ENCODE data around the gene ACTN2. TPM values are rescaled to one million over a fixed set of nuclear protein-coding genes. Genes with fewer than 3 reads are reported as not detected.
"Not testable (repeated sequence)": the region's sequence is repeated elsewhere in the genome, so short reads cannot be mapped to it uniquely, and the experiment has no call there.

ACTN2 gene
- total RNA-seq, 2 experiments from 2014 or later = 0.11 to 0.18 TPM

- H3K4me1 Mint-ChIP-seq (ENCODE audit: low read depth) = no peaks in the 10 kb centered on the region
- intact Hi-C loops (cut with micrococcal nuclease) = no loop called here
Measured at GRCh38 chr1:236654511-236654910, 31.8 kb upstream of the ACTN2 start.

GRCh38 chr1:236654957-236655356, 31.3 kb upstream of the ACTN2 start:
- intact Hi-C loops (cut with micrococcal nuclease) = no loop called here
- no peak for ATAC-seq
- TF ChIP-seq CTCF (IDR thresholded peaks at IDR 0.05) = no peak
- Mint-ChIP-seq H3K27ac (no peak overlapping the region), H3K9me3 (no peaks in the 10 kb centered on the region), H3K27me3 (peaks cover 5% of the 10 kb centered on the region), H3K36me3 (ENCODE audit: low read depth) (no peaks in the 10 kb centered on the region), H3K4me1 (ENCODE audit: low read depth) (no peaks in the 10 kb centered on the region), H3K4me3 (no peak overlapping the region)
- DNase-seq = no peak
- ChIA-PET CTCF (no interaction called here), POLR2A (no interaction called here)

More at GRCh38 chr1:236654511-236654910, 31.8 kb upstream of the ACTN2 start:
- DNase-seq (no peak), ATAC-seq (no peak)
- Mint-ChIP-seq H3K36me3 (ENCODE audit: low read depth) (no peaks in the 10 kb centered on the region), H3K27ac (no peak overlapping the region), H3K9me3 (no peaks in the 10 kb centered on the region), H3K4me3 (no peak overlapping the region), H3K27me3 (peaks cover 4% of the 10 kb centered on the region)
- CTCF ChIA-PET = no interaction called here
- POLR2A ChIA-PET = no interaction called here
- TF ChIP-seq CTCF (IDR thresholded peaks at IDR 0.05) = no peak

- POLR2A ChIA-PET = no interaction called here
- Mint-ChIP-seq H3K9me3 (no peaks in the 10 kb centered on the region), H3K36me3 (ENCODE audit: low read depth) (no peaks in the 10 kb centered on the region), H3K4me1 (ENCODE audit: low read depth) (no peaks in the 10 kb centered on the region), H3K27me3 (peaks cover 5% of the 10 kb centered on the region), H3K27ac (no peak overlapping the region), H3K4me3 (no peak overlapping the region)
- TF ChIP-seq CTCF (IDR thresholded peaks at IDR 0.05) = no peak
- intact Hi-C loops (cut with micrococcal nuclease) = no loop called here
- no peak for DNase-seq
- CTCF ChIA-PET = no interaction called here
- no peak for ATAC-seq
Measured at GRCh38 chr1:236657398-236657797, 28.9 kb upstream of the ACTN2 start.

GRCh38 chr1:236659792-236660587, 26.3 kb upstream of the ACTN2 start:
- Mint-ChIP-seq H3K4me1 (ENCODE audit: low read depth) (peaks cover 4% of the 10 kb centered on the region), H3K27ac (no peak overlapping the region), H3K27me3 (peaks cover 5% of the 10 kb centered on the region), H3K9me3 (no peaks in the 10 kb centered on the region), H3K4me3 (no peak overlapping the region), H3K36me3 (ENCODE audit: low read depth) (no peaks in the 10 kb centered on the region)
- POLR2A ChIA-PET = no interaction called here
- ATAC-seq = no peak
- DNase-seq = no peak
- TF ChIP-seq CTCF (IDR thresholded peaks at IDR 0.05) = no peak
- intact Hi-C loops (cut with micrococcal nuclease) = no loop called here
- CTCF ChIA-PET = no interaction called here

- ChIA-PET POLR2A (no interaction called here), CTCF (no interaction called here)
Measured at GRCh38 chr1:236663934-236664333, 22.4 kb upstream of the ACTN2 start.

GRCh38 chr1:236668909-236669308, 17.4 kb upstream of the ACTN2 start:
- H3K4me1 Mint-ChIP-seq (ENCODE audit: low read depth); CTCF ChIA-PET; intact Hi-C loops (cut with micrococcal nuclease); DNase-seq; H3K9me3 Mint-ChIP-seq; H3K4me3 Mint-ChIP-seq; ATAC-seq; POLR2A ChIA-PET; H3K27ac Mint-ChIP-seq; H3K36me3 Mint-ChIP-seq (ENCODE audit: low read depth): not testable (repeated sequence)
- peaks cover 24% of the 10 kb centered on the region for H3K27me3 Mint-ChIP-seq

More at GRCh38 chr1:236663934-236664333, 22.4 kb upstream of the ACTN2 start:
- ATAC-seq = no peak
- TF ChIP-seq CTCF (IDR thresholded peaks at IDR 0.05) = no peak
- Mint-ChIP-seq H3K4me3 (no peak overlapping the region), H3K27me3 (peaks cover 7% of the 10 kb centered on the region), H3K9me3 (no peaks in the 10 kb centered on the region), H3K27ac (no peak overlapping the region), H3K36me3 (ENCODE audit: low read depth) (no peaks in the 10 kb centered on the region), H3K4me1 (ENCODE audit: low read depth) (peaks cover 4% of the 10 kb centered on the region)
- intact Hi-C loops (cut with micrococcal nuclease) = no loop called here
- no peak for DNase-seq
